Skin epidermis (tissue), 12 donors: ENCODE results near the gene ZXDC.

ENCODE experiments used
- H3K27ac ChIP-seq, 21 experiments: fragments of 200-600 bp; sonication (generic) in 11 of 21; one replicate each; pipeline ENCODE4 v1.5.0; 2020; ENCODE audit warnings: mild to moderate bottlenecking in 3 of 21, inconsistent platforms in 2 of 21, moderate library complexity in 2 of 21
- H3K4me3 ChIP-seq, 7 experiments: fragments of 200-600 bp; sonication (generic) in 2 of 7; one replicate each; pipeline ENCODE4 v1.5.0; 2020; ENCODE audit warnings: inconsistent platforms in 2 of 7, mild to moderate bottlenecking in 2 of 7, moderate library complexity in 1 of 7

The ZXDC gene

DNA sequence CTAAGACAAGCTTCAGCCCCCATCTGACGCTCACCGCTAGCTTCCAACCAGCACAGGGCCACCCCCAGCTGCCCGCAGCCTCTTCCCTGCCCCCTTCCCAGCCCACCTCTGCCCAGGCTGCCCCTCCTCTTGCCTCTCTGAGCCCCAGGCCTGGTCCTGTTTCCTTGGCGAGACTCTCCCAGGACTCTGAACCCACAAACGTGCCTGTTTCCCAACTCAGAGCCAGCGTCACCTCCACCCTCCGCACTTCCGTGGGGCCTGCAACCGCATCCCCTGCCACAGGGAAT is 35.0 kb downstream of the ZXDC start:
- no peak overlapping the region for H3K4me3 ChIP-seq
- H3K27ac ChIP-seq, result no peak overlapping the region

DNA sequence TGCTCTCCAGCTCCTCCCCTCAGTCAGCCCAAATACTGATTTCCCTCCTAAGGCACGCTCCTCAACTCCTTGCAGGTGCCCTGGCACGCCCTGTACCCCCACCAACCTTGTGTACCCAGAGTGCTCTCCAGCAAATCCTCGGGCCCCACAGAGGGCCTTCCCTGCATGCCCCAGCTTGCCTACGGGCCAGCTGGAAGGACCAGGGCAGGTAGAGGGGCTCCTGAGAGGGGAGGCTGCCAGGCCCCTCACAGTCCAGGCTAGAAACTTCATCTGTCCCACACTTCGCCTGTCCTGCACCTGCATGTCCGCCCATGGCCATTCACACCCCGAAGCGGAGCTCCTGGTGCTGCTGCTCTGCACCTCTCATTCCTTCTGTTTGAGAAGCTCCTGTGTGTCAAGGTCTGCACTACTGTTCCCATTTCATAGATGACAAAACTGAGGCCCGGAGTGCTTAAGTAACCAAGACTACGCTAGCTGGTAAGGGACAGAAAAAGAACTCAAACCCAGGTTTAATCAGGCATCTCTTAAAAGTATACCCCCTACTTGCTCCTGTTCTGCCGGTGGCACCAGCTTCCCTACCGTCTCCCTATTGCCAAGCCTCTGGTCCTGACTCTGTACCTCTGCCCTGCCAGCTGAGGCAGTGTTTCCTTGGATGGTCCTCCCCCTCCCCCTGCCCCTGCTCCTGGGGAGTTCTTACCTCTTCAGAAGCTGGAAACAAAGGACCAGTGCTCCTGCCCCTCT is 35.6 kb downstream of the ZXDC start:
- no peak overlapping the region for H3K4me3 ChIP-seq
- no peak overlapping the region for H3K27ac ChIP-seq

DNA sequence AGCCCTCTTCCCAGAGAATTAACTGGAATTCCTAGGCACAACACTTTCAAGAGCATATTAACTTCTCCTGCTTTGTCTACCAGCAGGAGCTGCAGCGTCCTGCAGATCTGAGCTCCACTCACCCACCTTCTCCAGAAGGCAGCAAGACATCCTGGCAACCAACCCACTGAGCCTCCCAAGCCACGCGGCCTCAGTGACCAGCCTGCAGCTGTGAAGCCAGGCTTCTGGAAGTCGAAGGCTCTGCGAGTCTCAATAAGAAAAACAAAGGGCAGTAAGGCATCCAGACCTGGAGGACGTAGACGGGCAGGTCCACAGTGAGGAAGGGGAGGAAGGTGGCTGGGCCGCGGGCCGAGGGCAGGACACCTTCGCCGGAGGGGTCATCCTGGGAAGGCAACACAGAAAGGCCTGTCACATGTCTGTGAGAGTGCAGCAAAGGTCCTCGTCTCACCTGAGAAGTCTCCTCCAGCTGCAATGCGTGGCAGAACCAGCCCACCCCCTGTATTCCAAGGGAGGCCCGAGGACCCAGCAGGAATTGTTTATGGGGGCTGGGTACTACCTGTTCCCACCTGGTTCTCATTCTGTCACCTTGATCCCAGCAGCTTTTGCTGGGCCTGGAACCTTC is 36.2 kb downstream of the ZXDC start:
- Histone ChIP-seq H3K4me3 (no peak overlapping the region), H3K27ac (no peak overlapping the region)

DNA sequence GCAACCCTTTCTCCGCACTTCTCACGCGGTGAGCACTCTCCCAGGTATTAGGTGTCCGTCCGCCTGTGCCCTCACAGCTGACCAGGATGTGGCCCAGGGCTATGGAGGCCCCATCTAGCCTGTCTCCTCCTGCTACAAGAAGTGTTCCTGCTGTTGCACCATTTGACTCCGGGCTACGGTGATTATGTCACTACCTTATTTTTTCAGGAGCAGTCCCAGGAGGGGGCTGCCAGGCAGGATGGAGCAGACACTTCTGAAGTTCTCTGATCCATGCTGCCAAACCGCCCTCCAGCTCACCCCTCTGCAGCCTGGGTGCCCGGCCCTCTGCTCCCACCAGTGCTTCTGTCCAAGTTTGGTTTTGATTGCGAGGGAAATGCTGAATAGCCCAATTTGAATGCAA is 36.9 kb downstream of the ZXDC start:
- no peak overlapping the region for H3K27ac ChIP-seq
- no peak overlapping the region for H3K4me3 ChIP-seq

DNA sequence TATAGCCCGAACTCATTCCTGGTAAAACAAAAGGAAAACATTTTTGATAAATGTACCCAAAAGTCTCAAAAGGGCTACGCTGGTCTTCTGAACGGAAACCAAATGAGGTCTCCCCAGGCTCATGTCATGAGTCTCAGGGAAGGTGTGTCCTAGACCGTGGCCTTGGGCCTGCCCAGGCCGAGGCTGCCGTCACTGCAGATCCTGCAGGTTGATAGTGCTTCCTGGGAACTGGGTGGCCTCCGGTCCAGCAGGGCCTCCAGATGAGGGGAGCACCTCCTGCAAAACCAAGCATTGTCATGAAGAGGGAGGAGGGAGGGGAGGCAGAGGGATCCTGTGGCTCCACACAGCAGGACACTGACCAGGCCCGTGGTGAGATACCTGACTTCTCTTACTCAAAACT is 37.5 kb downstream of the ZXDC start:
- no peak overlapping the region for H3K27ac ChIP-seq

DNA sequence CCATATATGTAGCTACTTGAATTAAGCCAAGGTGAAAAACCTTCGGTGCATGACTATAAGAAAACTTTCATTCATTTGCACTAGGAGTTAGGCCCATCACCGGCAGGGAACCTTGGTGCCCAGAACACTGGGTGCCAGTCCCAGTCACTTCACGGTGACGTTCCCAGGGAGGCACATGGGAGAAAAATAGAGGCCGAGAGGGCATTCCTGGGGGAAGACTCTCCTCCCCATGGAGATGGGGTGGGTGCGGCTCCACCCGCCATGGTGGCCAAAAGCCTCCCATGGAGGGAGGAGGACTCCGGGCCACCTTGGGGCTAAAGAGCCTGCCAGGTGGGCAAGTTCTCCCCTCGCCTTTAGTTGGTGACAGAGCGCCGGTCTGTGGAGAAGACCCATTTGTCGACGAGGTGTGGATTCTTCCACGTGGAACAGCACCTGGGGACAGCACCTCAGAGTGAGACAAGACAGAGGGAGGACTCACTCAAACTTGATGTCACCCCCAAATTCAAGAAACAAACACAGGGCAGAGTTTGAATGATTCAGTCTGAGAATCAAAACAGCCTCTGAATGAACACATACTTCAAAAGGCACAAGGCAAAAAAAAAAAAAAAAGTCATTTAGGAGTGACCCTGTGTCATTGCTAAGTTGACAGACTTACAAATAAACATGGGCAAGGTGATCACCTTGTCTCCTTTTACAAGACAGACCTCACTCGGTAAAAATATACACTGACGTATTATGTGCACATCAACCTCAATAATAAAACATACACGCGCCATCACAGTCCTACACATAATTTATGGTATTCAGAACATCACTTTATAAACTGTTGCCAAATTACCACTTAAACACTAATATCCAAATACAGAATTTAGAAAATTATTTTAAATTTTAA is 38.6 kb downstream of the ZXDC start:
- H3K27ac ChIP-seq, result no peak overlapping the region
- H3K4me3 ChIP-seq, result no peak overlapping the region

More for the DNA sequence above, 37.5 kb downstream of the ZXDC start:
- no peak overlapping the region for H3K4me3 ChIP-seq

DNA sequence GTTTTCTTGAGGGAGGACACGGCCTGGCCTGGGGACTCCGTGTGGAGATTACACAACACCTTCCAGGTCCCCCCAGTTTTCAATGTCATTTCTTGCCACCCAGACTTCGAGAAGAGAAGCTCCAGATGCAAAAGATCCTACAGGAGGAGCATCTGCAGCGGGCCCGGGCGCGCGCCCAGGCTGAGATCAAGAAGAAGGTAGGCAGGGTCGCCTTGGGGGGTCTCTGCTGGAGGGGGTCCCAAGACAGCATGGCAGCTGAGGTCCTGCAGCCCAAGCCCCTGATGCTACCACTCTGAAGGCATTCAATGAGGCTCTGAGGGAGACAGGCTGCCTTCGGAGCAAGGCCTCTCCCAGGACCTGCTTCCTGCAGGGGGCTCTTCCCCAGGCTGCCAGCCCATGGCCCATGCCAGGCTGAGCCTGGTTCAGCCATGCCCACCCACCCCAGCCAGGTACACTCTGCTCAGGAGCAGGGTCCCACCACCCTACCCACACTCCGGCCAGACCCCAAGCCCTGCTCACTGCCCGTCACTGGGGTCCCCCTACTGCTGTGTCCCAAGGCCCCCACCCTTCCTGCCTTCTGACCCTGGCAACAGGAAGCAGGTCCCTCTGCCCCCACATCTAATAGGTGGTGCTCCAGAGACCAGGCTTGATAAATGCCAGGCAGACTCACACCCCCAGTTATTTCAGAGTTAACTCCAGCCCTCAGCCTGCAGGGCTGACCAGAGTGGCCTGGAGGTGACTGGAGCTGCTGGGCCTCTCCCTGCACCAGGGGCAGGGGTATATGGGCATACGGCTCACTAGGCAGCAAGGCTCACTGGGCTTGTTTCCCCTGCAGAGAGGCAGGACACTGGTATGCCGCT is 40.0 kb downstream of the ZXDC start:
- H3K4me3 ChIP-seq, result no peak overlapping the region
- H3K27ac ChIP-seq, result no peak overlapping the region

DNA sequence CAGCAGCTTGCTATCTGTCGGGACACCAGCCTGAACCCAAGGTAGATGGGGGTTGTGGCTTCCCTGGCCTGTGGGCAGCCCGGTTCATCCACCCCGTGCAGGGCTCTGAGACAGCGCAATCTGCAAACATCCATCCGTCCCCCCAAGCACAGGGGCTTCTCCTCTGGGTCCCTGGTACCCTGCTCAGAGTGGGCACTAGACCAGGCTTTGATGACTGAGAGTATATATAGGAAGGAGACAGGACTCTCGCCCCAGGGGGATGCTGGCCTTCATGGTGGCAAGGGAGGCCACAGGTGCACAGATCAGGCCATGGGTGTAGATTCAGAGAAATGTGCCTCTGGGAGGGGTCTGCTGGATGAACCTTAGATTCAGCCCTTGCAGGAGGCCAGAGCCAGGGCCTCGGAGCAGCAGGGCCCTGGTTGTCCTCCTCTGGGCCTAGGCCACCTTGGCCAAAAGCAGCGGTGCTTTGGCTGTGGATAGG is 40.7 kb downstream of the ZXDC start:
- no peak overlapping the region for H3K27ac ChIP-seq
- H3K4me3 ChIP-seq, result no peak overlapping the region

DNA sequence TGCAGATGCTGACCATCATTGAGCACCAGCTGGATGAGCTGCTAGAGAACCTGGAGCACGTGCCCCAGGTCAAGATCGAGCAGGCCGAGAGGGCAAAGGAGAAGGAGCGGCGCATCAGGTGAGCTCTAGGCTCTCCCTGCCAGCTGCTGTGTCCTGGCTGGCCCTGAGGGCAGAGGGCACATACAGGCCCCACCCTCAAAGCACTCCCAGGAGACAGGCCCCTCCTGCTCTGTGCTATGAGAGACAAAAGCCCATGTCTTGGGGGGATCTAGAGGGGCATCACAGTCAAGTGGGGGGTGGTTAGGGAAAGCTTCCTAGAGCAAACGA is 41.5 kb downstream of the ZXDC start:
- Histone ChIP-seq H3K4me3 (no peak overlapping the region), H3K27ac (no peak overlapping the region)

DNA sequence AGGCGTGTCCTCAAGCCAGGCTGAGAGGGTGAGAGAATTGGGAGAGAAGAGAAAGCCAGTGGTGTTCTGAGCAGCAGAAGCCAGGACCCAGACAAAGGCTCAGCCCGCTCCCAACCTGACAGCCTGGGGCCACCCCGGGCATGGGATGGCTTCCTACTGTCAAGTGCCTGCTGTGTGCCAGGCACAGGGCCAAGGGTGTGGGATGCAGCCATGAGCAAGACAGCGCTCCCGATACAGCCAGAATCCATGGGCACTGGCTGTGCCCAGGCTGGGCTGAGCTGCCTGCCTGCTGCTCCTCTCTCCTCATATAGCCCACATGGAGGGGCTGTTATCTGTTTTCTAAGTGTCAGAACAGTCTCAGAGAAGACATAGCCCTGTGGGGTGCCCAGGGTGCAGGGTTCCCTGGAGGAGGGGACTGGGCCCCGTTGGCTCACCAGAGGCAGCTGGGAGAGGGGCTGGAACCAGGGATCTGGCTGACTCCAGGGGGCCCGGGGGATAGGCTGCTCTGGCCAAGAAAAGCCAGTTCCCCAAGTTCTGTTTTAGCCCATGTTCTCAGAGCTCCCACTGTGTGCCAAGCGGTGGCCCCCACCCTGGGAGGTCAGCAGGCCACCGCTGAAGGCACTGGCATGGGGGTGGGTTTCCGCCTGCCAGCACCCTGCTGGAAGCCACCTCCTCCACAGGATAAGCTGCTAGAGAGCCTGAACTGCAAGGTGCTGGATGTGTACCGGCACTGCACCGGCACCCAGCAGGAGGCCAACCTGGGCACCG is 42.0 kb downstream of the ZXDC start:
- no peak overlapping the region for H3K27ac ChIP-seq
- H3K4me3 ChIP-seq, result no peak overlapping the region

DNA sequence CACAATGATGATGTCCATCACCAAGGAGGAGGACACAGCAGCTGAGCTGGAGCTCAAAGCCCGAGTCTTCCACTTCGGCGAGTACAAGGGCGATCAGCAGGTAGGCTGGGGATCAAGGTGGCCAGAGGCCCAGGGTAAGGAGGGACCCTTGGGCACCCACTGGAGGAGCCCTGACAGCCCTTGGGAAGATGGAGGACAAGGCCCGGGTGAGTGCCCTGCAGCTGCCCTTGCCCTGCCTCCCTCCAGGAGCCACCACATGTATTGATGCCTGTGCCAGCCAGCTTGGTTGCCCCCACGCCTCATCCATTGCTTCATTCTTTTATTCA is 42.6 kb downstream of the ZXDC start:
- H3K27ac ChIP-seq, result no peak overlapping the region

DNA sequence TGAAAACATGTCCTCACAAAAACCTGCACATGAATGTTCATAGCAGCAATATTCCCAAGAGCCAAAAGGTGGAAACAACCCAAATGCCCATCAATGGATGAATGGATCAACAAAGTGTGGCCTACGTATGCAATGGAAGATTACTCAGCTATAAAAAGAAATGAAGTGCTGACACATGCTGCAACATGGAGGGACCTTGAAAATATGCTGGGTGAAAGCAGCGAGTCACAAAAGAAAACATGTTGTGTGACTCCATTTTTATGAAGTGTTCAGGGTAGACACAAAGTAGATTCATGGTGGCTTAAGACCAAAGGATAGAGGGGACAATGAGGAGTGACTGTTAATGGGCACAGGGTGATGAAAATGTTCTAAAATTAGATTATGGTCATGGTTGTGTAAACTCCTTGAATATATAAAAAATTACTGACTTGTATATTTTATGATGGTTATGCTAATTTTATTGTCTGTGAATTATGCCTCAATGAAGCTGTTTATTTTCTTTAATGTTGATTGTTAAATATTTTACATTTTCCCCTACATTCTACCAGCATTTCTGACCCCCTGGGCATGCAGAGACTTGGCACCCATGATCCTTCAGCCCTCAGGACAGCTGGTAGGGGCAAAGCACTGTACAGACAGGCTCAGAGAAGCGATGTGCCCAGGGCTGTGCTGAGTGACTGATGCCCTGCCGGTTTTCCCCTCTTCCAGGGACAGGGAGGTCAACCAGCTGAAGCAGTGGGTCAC is 43.2 kb downstream of the ZXDC start:
- no peak overlapping the region for H3K4me3 ChIP-seq
- no peak overlapping the region for H3K27ac ChIP-seq

More for the DNA sequence above, 42.6 kb downstream of the ZXDC start:
- H3K4me3 ChIP-seq, result no peak overlapping the region

DNA sequence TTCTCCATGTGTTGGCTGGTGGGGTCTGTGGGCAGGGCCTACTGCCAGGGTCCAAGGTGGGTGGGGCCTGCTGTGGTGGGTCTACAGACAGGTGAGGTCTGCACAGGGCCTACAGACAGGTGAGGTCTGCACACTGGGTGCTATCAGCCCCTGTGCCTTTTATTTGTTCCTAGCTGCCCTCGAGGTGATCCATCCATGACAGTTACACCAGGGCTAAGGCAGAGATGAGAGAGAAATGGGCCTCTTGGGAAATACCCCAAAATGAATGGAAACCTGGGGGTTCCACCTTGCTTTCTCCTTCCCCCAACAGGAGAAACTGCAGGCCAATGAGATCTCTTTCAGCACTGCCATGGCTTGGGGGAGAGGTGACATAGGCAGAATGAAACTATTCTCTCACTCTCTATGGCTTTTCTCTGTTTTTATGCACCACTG is 44.6 kb downstream of the ZXDC start:
- no peak overlapping the region for H3K4me3 ChIP-seq
- no peak overlapping the region for H3K27ac ChIP-seq

DNA sequence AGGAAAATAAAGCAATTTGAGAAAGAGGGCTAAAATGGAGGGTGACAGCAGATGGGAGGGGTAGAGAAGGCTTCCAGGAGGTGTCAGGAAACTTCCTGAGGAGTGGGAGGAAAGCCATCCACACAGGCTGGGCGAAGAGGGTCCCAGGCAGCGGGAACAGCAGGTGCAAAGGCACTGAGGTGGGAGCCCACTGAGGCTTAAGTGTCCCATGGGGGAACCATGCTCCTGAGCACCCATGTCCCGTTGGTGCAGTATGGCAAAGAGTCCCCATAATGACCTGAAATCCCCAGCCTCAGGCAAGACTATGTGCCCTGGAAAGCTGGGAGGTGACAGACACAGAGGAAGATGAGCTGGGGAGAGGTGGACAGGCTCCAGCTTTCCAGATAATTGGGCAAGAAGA is 50.9 kb downstream of the ZXDC start:
- H3K27ac ChIP-seq, result no peak overlapping the region

DNA sequence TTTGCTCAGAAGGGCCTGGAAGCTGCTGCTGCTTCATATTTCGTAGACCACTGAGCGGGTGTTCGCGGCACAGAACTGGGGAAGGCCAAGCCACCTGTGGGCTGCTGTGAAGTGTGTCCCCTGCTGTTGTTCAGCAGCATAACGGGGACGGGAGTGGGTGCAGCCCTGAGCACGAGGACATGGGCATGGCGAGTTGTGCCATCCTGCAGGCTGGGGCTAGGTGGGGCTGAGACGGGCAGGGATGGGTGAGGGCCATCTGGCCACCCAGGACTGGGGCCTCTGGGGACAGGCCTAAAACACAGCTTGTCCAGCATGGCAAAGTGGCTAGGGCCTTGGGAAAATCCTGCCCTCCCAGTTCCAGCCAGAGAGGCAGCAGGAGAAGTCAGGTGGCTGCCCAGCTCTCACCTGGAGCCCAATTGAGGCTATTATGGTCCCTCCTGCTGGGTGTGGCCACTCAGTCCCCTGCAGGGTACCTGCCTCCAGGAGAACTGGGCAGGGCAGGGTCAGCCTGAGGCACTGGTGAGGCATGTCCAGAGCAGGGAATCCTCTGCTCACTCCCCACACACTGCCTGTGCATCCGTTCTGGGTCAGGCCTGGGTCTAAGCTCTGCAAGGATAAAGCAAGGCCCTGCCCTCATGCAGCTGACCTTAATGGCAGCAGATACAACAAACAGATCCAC is 51.5 kb downstream of the ZXDC start:
- H3K4me3 ChIP-seq, result no peak overlapping the region

More for the DNA sequence above, 50.9 kb downstream of the ZXDC start:
- H3K4me3 ChIP-seq, result no peak overlapping the region

DNA sequence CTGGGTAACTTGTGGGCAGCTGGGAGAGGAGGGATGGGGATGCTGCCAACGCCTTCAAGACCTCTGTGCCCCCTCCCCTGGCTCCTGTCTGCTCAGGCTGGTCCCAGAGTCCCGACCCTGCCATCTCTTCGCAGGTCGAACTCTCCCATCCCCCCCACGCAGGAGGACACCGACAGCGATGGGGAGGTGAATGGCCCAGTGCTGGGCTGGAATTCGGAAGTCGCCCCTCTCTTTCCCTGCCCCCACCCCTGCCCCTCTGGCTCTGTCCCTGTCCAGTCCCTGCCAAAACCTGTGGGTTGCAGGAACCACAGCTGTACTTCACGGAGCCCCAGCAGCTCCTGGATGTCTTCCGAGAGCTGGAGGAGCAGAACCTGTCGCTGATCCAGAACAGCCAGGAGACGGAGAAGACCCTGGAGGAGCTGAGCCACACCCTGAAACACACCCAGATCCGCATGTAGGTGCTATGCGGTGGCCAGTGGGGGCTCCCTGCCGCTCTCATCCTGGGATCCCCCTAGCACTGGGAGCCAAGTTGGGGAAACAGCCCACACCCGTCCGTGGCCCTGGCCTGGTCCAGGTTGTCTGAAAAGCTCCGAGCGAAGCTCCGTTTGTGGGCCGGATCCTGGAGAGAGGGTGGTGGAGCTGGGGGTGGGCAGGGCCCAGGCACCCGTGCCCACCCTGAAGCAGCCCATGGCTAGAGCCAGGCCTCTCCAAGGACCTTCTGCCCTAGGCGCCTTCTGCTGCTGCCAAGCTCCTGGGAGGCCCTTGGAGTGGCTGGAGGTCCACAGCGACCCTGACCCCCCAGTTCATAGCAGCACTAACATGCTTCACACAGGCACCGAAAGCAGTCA is 52.3 kb downstream of the ZXDC start:
- Histone ChIP-seq H3K27ac (no peak overlapping the region), H3K4me3 (no peak overlapping the region)

More for the DNA sequence above, 51.5 kb downstream of the ZXDC start:
- H3K27ac ChIP-seq, result no peak overlapping the region

DNA sequence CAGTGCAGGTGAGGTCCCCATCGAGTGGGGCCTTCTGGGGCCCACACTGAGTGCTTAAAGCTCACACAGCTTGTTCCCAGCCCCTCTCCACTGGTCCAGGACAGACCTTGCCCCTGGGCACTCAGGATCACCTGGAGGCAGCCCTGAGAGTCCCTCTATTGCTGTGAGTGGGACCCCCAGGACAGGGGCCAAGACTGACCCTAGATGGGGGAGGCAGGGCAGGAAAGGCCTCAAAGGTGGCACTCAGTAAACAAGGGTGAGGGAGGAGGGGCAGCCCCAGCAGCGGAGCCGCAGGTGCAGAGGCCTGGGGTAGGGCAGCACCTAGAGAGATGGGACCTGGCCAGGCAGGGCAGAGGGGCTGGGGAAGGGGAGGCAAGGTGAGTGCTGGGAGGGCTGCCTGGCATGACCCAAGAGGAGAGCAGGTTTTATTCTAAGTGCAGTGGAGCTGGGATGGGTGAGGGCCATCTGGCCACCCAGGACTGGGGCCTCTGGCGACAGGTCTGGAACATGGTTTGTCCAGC is 53.1 kb downstream of the ZXDC start:
- Histone ChIP-seq H3K27ac (no peak overlapping the region), H3K4me3 (no peak overlapping the region)
